Activated T-helper 2 cell treated with anti-CD3 and anti-CD28 coated beads, Interferon-gamma antibody, Interleukin-2, Interleukin-4, amounts not matched to agents 10 μg/mL and 5 μg/mL and 100 μg/mL, durations not matched to agents 14 hours and 24 hours and 36 hours (primary cell): ENCODE results near the gene ENTREP3. TPM values are rescaled to one million over a fixed set of nuclear protein-coding genes. Genes with fewer than 3 reads are reported as not detected.

Experiments
- total RNA-seq: library from RNA; stranded (reverse); gene quantifications from 2 replicates; pipeline ENCODE4 v1.2.3, GENCODE V29; 2022

ENTREP3 gene
- total RNA-seq, 1 donor from 2014 or later: 45.5 TPM

Other genes starting within 250 kb of the ENTREP3 start
- 0.21 and 0.80 TPM in 2 replicates for gene DCST2, start 221.7 kb downstream of the ENTREP3 start, total RNA-seq
- gene DCST1, start 221.7 kb downstream of the ENTREP3 start, total RNA-seq: 0.11 TPM in 1 of 2 replicates, not detected in the other
- 72.0 and 74.8 TPM in 2 replicates for gene ADAM15, start 204.2 kb downstream of the ENTREP3 start, total RNA-seq
- 9.2 and 10.5 TPM in 2 replicates for gene EFNA4, start 191.7 kb downstream of the ENTREP3 start, total RNA-seq
- 6.0 and 7.1 TPM in 2 replicates for gene EFNA3, start 176.6 kb downstream of the ENTREP3 start, total RNA-seq
- gene EFNA1, start 127.6 kb downstream of the ENTREP3 start, total RNA-seq: 0.18 and 0.39 TPM in 2 replicates
- gene SLC50A1, start 119.6 kb downstream of the ENTREP3 start, total RNA-seq: 56.9 and 58.0 TPM in 2 replicates
- gene DPM3, start 115.0 kb downstream of the ENTREP3 start, total RNA-seq: 49.0 and 51.0 TPM in 2 replicates
- 237 and 247 TPM in 2 replicates for gene KRTCAP2, start 82.2 kb downstream of the ENTREP3 start, total RNA-seq
- gene TRIM46, start 81.6 kb downstream of the ENTREP3 start, total RNA-seq: 10.7 and 11.5 TPM in 2 replicates
- 10.4 and 13.1 TPM in 2 replicates for gene THBS3, start 47.6 kb downstream of the ENTREP3 start, total RNA-seq
- 58.6 and 64.0 TPM in 2 replicates for gene MTX1, start 46.8 kb downstream of the ENTREP3 start, total RNA-seq
- 113 and 123 TPM in 2 replicates for gene SCAMP3, start 6.9 kb upstream of the ENTREP3 start, total RNA-seq
- gene CLK2, start 18.0 kb upstream of the ENTREP3 start, total RNA-seq: 95.7 and 96.8 TPM in 2 replicates
- 4.8 and 5.4 TPM in 2 replicates for gene HCN3, start 22.0 kb upstream of the ENTREP3 start, total RNA-seq
- not detected in 2 replicates for gene PKLR, start 46.0 kb upstream of the ENTREP3 start, total RNA-seq
- gene FDPS, start 53.4 kb upstream of the ENTREP3 start, total RNA-seq: 342 and 361 TPM in 2 replicates
- gene RUSC1, start 65.4 kb upstream of the ENTREP3 start, total RNA-seq: 31.4 and 34.5 TPM in 2 replicates